Progenitor cell of endocrine pancreas (in vitro differentiated cells): ENCODE measurements around the gene GZMA. TPM values are rescaled to one million over a fixed set of nuclear protein-coding genes. Genes with fewer than 3 reads are reported as not detected.
"Not testable (repeated sequence)": the region's sequence is repeated elsewhere in the genome, so short reads cannot be mapped to it uniquely, and the experiment has no call there.

ENCODE experiments used
- DNase-seq: peaks from one replicate; pipeline ENCODE4 v3.0.0; 2021; ENCODE audit warnings: low spot score; ENCODE audit not compliant: unreplicated experiment
- H3K27ac Mint-ChIP-seq: 2 replicates; pipeline ENCODE4 v1.8.0; 2021; ENCODE audit warnings: mild to moderate bottlenecking, moderate library complexity, mixed read lengths
- H3K27me3 Mint-ChIP-seq: 2 replicates; pipeline ENCODE4 v1.8.0; 2021; ENCODE audit warnings: mixed read lengths
- H3K36me3 Mint-ChIP-seq: 2 replicates; pipeline ENCODE4 v1.8.0; 2022; ENCODE audit warnings: mixed read lengths; ENCODE audit not compliant: insufficient read depth
- H3K4me1 Mint-ChIP-seq: 2 replicates; pipeline ENCODE4 v1.8.0; 2021; ENCODE audit warnings: low read depth, mixed read lengths
- H3K4me3 Mint-ChIP-seq: 2 replicates; pipeline ENCODE4 v1.8.0; 2021; ENCODE audit warnings: low read depth, mild to moderate bottlenecking, moderate library complexity, mixed read lengths
- H3K9me3 Mint-ChIP-seq: 2 replicates; pipeline ENCODE4 v1.8.0; 2021; ENCODE audit warnings: low read depth, mixed read lengths
- total RNA-seq: library from RNA; stranded (reverse); gene quantifications from 2 replicates; pipeline ENCODE4 v1.2.1, GENCODE V29; 2021
- TF ChIP-seq, protein P1 (sequence below): fragments of 200-600 bp; sonication (generic); IDR thresholded peaks from one replicate; pipeline ENCODE4 v1.5.0; 2021; ENCODE audit warnings: antibody characterized with exemption, mild to moderate bottlenecking; ENCODE audit not compliant: unreplicated experiment

The GZMA gene
- total RNA-seq, 1 donor from 2014 or later = not detected

GRCh38 chr5:55104036-55104772 is 1.8 kb downstream of the GZMA start:
- DNase-seq = no peak
- Mint-ChIP-seq H3K4me1 (no peaks in the 10 kb centered on the region), H3K4me3 (no peak overlapping the region), H3K36me3 (no peaks in the 10 kb centered on the region), H3K27ac (no peak overlapping the region), H3K27me3 (peaks cover 2% of the 10 kb centered on the region), H3K9me3 (peaks cover 9% of the 10 kb centered on the region)
- TF ChIP-seq, protein P1, sequence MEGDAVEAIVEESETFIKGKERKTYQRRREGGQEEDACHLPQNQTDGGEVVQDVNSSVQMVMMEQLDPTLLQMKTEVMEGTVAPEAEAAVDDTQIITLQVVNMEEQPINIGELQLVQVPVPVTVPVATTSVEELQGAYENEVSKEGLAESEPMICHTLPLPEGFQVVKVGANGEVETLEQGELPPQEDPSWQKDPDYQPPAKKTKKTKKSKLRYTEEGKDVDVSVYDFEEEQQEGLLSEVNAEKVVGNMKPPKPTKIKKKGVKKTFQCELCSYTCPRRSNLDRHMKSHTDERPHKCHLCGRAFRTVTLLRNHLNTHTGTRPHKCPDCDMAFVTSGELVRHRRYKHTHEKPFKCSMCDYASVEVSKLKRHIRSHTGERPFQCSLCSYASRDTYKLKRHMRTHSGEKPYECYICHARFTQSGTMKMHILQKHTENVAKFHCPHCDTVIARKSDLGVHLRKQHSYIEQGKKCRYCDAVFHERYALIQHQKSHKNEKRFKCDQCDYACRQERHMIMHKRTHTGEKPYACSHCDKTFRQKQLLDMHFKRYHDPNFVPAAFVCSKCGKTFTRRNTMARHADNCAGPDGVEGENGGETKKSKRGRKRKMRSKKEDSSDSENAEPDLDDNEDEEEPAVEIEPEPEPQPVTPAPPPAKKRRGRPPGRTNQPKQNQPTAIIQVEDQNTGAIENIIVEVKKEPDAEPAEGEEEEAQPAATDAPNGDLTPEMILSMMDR = no peak

DNA sequence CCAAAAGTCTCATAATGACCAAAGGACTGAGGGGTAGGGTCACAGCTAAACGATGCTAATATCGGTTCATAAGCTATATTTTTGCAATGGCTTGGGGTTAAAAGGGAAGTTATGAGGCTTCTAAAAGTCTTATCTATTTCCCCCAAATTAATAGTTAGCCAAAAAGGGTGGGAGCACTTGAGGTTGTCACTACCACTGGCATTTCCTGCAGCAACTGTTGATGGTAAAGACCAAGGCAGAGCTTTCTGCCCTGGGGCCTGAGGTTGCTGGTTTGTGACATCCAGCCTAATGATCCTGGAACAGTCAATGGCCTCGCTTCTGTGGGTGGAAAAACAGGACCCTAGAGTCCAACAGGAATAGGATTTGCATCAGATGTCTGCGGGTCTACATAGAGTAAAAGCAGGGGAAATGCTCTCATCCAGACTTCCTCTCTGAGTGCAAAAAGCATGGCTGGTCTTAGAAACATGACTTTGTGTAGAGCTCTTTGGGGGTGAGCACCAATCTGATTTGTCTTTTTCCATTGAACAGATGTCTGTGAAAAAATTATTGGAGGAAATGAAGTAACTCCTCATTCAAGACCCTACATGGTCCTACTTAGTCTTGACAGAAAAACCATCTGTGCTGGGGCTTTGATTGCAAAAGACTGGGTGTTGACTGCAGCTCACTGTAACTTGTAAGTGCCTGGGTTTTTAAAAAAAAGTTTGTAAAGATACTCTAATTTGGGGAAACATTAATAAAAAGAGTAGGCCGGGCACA is 2.7 kb downstream of the GZMA start:
- H3K4me3 Mint-ChIP-seq = no peak overlapping the region
- H3K4me1 Mint-ChIP-seq = no peaks in the 10 kb centered on the region
- peaks cover 9% of the 10 kb centered on the region for H3K9me3 Mint-ChIP-seq
- no peak for DNase-seq
- H3K36me3 Mint-ChIP-seq = no peaks in the 10 kb centered on the region
- TF ChIP-seq, protein P1 = no peak
- H3K27ac Mint-ChIP-seq = no peak overlapping the region
- H3K27me3 Mint-ChIP-seq = peaks cover 2% of the 10 kb centered on the region

GRCh38 chr5:55105976-55106375 is 3.5 kb downstream of the GZMA start:
- not testable (repeated sequence) for H3K4me3 Mint-ChIP-seq, H3K4me1 Mint-ChIP-seq, DNase-seq, H3K9me3 Mint-ChIP-seq, H3K27ac Mint-ChIP-seq, H3K27me3 Mint-ChIP-seq, H3K36me3 Mint-ChIP-seq

DNA sequence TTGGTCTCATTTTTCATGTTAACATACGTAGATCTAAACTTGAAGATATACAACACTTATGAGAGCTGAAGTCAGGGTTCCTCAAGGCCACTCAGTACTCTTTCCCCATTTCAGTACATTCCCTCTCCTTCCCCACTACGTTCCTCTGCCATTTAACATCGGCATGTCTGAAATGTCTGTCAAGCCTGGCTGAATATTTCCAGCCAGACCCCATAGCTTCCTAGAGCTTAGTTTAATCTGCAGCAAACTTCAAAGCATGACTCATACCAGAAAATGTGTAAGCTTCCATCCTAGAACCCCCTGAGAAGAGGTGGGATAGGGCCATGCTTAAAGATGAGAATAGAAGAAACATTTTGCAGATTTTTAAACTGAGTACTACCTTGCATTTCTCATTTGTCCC is 6.2 kb downstream of the GZMA start:
- Mint-ChIP-seq H3K36me3 (no peaks in the 10 kb centered on the region), H3K9me3 (no peaks in the 10 kb centered on the region), H3K27me3 (peaks cover 11% of the 10 kb centered on the region), H3K4me1 (no peaks in the 10 kb centered on the region), H3K4me3 (no peak overlapping the region), H3K27ac (no peak overlapping the region)
- DNase-seq = no peak
- TF ChIP-seq, protein P1 = no peak

DNA sequence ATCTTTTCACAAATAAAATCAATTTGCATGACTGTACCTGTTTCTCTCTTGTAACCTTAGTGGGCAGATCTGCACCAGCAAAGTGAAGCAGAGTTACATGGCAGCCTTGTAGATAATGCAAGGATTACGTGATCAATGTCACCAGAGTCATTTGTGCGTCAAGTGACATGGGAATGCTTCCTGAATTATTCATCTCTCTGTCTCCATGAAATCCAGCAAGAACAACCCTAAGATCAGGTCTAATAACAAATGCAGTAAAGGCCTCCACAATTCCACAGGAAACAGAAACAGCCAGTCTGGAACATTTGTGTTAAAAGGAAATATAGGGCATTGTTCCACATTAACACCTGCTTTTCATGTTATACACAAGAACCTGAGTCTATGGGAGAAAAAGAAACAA is 7.8 kb downstream of the GZMA start:
- no peak overlapping the region for H3K4me3 Mint-ChIP-seq
- DNase-seq = no peak
- peaks cover 15% of the 10 kb centered on the region for H3K27me3 Mint-ChIP-seq
- no peak overlapping the region for H3K27ac Mint-ChIP-seq
- no peaks in the 10 kb centered on the region for H3K9me3 Mint-ChIP-seq
- H3K4me1 Mint-ChIP-seq = no peaks in the 10 kb centered on the region
- H3K36me3 Mint-ChIP-seq = no peaks in the 10 kb centered on the region
- TF ChIP-seq, protein P1 = no peak
